GM21737 (cell line): ENCODE measurements around the gene BPNT1.

Experiments used
- ATAC-seq: cut with Tn5 transposase; IDR thresholded peaks from one replicate; pipeline ENCODE4 v1.9.1; 2021; ENCODE audit warnings: mild to moderate bottlenecking, moderate library complexity; ENCODE audit not compliant: unreplicated experiment

BPNT1 gene

DNA sequence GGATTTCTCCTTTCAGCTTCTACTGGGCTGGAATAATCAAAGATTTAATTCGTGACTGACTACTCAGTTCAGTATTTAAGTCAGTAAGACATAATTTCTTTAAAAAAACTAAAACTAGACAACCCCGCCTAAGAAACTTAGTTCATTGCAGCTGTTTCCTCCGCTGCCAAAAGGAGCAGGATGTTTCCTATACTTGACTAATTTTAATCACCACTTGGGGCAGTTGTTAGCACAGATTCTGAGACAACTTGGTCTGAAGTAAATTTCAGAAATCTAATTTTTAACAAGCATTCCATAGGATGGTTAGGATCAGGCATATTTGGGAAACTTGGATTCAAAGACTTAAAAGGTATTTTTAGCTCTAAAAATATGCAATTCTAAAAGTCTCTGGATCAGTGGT is 77.3 kb downstream of the BPNT1 start:
- no peak for ATAC-seq

DNA sequence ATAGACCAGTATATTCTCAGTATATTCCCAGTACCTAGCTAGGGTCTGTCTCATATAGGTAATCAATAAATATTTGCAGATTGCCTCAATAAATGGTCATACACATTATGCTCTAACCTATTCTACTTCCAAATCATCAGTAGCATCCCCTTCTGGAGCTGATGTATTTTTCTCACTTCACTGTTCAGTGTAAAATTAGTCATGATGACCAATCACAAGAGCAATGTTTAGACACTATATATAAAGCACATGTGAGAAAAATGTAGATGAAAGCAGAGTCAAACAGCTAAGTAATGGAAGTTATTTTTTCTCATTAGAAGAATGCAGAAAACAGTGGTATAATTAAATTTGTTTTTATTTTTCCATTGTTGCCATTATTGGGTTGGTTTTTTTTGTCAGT is 78.0 kb downstream of the BPNT1 start:
- no peak for ATAC-seq
